C4-2B (cell line): Measurements from ENCODE around the gene UBE2E2.

Experiments
- H3K27ac ChIP-seq: fragments of 450-650 bp; 2 replicates; pipeline ENCODE4 v1.5.1; 2017
- CTCF ChIP-seq: fragments of 450-650 bp; conservative IDR thresholded peaks from 2 replicates; pipeline ENCODE4 v1.5.1; 2017; ENCODE audit warnings: mild to moderate bottlenecking
- ZFX ChIP-seq: fragments of 450-650 bp; IDR thresholded peaks from 2 replicates; pipeline ENCODE4 v1.6.1; 2017

UBE2E2 gene

DNA sequence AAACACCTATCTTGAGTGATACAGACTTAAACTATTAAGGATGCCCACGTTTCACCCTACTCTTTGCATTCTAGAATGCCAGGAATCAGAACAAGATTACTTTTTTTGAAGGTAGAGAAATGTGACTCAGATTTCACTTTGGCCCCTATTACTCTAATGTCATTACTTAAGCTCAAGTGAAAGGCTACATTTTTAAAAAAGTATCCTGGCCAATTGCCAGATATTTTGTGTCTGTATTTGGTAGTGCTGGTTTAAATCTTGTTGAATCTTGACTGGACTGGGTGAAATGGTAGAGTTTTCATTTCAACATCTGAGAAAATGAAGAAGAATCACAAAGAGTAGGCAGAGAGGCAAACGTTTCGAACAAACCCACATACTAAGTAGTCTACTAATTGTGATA is 384.4 kb downstream of the UBE2E2 start:
- H3K27ac ChIP-seq = no peak overlapping the region
- no peak for TF ChIP-seq CTCF
- TF ChIP-seq ZFX = no peak

DNA sequence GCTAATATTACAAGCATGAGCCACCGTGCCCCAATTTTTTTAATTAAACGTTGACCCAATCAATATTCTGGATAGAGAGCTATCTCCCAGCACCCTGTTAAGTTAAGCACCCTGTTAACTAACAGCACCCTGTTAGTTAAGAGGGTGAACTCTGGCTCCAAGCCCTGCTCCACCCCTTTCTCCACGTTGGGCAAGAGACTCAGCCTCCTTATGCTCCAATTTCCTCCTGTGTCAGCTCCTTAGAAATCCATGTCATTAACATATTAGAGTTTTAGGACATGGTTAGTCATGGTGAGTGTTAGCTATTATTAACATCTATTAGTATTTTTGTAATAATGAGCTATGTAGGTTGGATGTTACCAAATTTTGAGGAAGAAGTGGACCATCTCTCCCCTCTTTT is 385.4 kb downstream of the UBE2E2 start:
- TF ChIP-seq CTCF = no peak
- TF ChIP-seq ZFX = no peak
- H3K27ac ChIP-seq = no peak overlapping the region

GRCh38 chr3:23589602-23590001 is 386.5 kb downstream of the UBE2E2 start:
- TF ChIP-seq CTCF (no peak), ZFX (no peak)
- no peak overlapping the region for H3K27ac ChIP-seq

- no peak overlapping the region for H3K27ac ChIP-seq
- TF ChIP-seq CTCF (no peak), ZFX (no peak)
Observed at GRCh38 chr3:23590424-23591273, 387.5 kb downstream of the UBE2E2 start.

DNA sequence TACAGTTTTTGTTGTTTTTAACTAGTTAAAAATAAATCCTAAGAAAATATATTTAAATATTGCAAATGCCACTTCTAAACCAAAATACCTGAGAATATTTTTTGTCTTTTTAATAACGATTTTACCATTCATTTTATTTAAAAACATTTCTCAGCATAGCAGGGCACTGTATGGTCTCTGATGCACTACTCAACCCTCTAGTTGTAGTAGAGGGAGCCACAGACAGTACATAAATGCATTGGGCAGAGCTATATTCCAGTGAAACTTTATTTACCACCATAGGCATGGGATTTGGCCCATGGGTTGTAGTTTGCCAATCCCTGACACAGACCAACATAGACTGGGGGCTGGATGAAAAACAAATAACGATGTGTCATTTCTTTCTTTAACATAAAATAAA is 388.2 kb downstream of the UBE2E2 start:
- H3K27ac ChIP-seq = peak overlapping the region; percentile 97; the same call in 1 of the 2 replicates
- TF ChIP-seq ZFX (no peak), CTCF (no peak)

- peak overlapping the region; percentile 86; the same call in 1 of the 2 replicates for H3K27ac ChIP-seq
- TF ChIP-seq ZFX = no peak
- TF ChIP-seq CTCF = no peak
Observed at GRCh38 chr3:23592961-23593931, 390.1 kb downstream of the UBE2E2 start.
